Measurements from ENCODE around the gene NPAS3.

- TF ChIP-seq GATA2 (IDR thresholded peaks at IDR 0.05; ENCODE audit: low read depth, low read length) (no peak), GATA3 (IDR thresholded peaks at IDR 0.05; ENCODE audit: low read depth, low read length) (no peak)
These were observed 342.0 kb downstream of the NPAS3 start for GRCh38 chr14:33280646-33281045.
